Posterior vena cava (tissue), 2 donors: Measurements from ENCODE around the gene DNAJC16. TPM values are rescaled to one million over a fixed set of nuclear protein-coding genes. Genes with fewer than 3 reads are reported as not detected.

Experiments
- DNase-seq: peaks from one replicate; pipeline ENCODE4 v3.0.0-alpha.2; 2020; ENCODE audit warnings: low spot score
- intact Hi-C, 2 donors: fragments of 100-400 bp; cut with DNase I; formaldehyde crosslinking; loops; one replicate each; pipeline versions ENCODE4 v1.14.1 to v1.14.2; 2022 to 2023
- total RNA-seq, 2 donors: library from RNA; stranded (reverse); fragmentation: NEBNext Ultra II Directional; extraction: Animal tissue kit (Norgen Biotek cat#: 25700); gene quantifications; one replicate each; pipeline ENCODE4 v1.2.1, GENCODE V29; 2021
- donor health status: DM: yes; HTN: yes; CAD: no.
- donor health status: DM: yes; HTN: yes; CAD: no.

Gene DNAJC16
- total RNA-seq, 2 donors from 2014 or later: 12.4 to 14.2 TPM

DNA sequence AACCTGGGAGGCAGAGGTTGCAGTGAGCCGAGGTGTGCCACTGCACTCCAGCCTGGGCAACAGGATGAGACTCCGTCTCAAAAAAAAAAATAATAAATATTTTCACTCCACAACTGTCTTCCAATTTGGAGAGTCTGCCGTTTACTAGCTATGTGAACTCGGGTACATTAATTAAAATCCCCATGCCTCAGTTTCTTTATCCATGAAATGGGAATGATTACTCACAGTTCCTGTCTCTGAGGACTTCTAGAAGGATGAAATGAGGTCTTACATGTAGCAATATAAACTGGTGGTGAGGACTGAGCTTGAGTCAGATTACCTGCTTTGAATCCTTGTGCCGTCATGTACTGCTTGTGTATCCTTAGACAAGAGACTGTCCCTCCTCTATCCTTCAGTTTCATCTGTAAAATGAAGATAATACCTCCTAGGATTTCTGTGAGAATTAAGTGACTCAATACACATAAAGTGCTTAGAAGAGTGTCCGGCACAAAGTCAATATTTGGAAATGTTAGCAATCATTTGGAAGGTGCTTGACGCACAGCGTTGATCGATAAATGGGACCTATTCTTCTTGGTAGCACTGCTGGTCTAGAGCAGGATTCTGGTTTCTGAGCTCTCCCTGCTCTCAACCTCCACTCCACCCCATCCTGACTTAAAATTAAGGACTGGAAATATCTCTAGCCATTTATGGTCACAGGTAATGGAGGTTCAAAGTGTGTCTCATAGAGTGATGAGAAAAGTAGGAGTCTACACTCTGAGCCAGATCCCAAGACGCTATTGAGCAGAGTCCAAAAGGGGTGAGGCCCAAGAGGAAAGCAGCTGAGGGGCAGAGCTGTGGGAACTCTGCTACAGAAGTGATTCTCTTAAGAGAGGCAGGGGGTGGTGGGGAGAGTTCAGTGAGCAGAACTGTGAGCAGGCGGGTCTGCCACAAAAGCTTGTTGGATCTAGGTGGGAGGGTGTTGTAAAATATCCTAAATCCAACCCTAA, 79.0 kb downstream of the DNAJC16 start:
- intact Hi-C loops: no loop called here
- DNase-seq: no peak

- intact Hi-C loops: no loop called here
- no peak for DNase-seq
These were observed 83.0 kb downstream of the DNAJC16 start for GRCh38 chr1:15609631-15610030.

GRCh38 chr1:15610167-15610566, 83.5 kb downstream of the DNAJC16 start:
- no peak for DNase-seq
- intact Hi-C loops: no loop called here

- intact Hi-C loops: no loop called here
- no peak for DNase-seq
These were observed 89.9 kb downstream of the DNAJC16 start for GRCh38 chr1:15616373-15617172.

DNA sequence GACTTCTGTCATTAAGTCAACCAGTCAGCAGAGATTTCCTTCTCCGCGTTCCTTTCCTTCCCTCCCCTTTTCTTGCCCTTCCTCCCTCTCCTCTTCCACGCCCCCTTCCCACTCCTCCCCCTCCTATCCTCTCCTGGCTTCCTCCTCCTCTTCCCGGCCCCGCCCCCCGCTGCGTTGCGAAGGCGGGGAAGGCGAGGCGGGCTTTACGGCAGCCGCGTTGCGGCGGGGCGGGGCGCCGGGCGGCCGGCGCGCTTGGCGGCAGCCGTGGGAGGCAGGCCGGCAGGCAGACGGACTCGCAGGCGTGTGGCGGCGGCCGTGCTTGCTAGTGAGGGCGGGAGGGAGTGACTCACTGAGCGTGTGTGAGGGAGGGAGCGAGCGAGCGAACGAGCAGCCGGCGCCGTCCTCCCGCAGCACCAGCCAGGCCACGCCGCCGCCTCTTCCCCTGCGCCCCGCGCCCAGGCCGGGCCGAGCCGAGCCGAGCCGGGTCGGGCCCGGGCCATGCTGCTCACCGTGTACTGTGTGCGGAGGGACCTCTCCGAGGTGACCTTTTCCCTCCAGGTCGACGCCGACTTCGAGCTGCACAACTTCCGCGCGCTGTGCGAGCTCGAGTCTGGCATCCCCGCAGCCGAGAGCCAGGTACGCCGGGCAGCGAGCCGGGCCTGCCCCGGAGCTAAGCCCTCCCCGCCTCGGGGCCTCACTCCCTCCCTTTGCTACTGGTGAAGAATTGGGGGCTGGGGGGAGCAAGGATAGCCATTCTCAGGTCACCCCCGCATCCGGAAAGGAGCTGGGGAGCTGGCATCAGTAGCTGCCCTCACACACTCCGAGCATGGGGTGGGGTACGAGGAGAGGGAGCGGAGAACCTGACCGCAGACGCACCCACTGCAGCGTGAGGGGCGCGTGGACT, 90.8 kb downstream of the DNAJC16 start, which contains the start of gene DDI2:
TSS of gene DDI2 (plus strand) at position 286 of the 904 bp plus-strand sequence. CDS start at position 499, 213 bp downstream.
- intact Hi-C loops: no loop called here
- DNase-seq: peak; percentile 99

- no peak for DNase-seq
- intact Hi-C loops: no loop called here
These were observed 91.5 kb downstream of the DNAJC16 start for GRCh38 chr1:15618077-15618654.

- intact Hi-C loops: no loop called here
- no peak for DNase-seq
These were observed 92.2 kb downstream of the DNAJC16 start for GRCh38 chr1:15618655-15619525.

DNA sequence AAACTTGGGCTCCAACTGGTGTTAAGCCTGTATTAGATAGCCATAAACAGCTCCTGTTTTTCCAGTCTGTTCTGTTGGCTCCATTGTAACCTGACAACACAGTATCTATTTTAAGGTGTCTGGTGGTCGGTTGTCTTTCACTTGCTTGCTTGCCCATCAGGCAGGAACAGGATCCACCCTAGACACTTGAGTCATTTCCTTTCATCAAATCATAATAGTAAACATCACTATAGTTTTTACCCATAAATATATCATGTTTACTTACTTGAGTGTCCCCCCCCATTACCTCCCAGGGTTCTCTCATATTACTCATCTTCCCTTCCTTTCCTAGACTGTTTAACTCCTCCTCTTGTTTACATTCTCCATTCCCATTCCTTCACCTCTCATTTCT, 93.5 kb downstream of the DNAJC16 start:
- DNase-seq: no peak
- intact Hi-C loops: loop anchor here in 1 of 2 donors (10.0 kb wide), 1 partner anchor 55 kb away; no protein-coding TSS in a partner anchor

DNA sequence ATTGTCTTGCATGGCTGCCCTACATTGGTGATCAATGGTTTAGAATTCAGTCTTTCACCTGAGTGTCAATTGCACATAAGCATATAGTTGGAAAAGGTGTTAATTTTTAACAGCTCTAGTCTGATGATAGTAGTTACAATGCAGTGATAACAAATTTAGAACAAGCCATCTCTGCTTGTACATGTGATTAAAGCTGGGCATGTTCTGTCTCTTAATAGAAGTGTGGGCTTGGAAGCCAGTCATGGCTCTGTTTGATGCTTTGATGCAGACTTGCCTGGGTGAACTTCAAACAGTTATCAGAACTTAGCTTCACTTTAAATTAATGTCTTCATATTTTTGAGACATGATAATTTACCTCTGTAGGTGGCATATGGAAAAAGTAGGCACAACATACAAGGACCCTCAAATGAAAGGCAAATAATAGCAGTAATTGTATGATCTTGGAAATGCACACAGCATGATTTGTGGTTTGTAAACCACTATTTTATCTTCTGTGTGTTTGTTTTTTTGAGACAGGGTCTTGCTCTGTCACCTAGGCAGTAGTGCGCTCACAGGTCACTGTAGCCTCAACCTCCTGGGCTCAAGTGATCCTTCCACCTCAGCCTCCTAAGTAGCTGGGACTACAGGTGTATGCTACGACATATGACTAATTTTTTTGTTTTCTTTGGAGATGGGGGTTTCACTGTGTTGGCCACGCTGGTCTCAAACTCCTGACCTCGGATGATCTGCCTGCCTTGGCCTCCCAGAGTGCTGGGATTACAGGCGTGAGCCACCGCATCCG, 94.4 kb downstream of the DNAJC16 start:
- DNase-seq: no peak
- intact Hi-C loops: loop anchor here in 1 of 2 donors (10.0 kb wide), 1 partner anchor 54 kb away; no protein-coding TSS in a partner anchor

- DNase-seq: no peak
- intact Hi-C loops: loop anchor here in 1 of 2 donors (10.0 kb wide), 1 partner anchor 53 kb away; no protein-coding TSS in a partner anchor
These were observed 95.3 kb downstream of the DNAJC16 start for GRCh38 chr1:15621975-15622374.

- intact Hi-C loops: loop anchor here in 1 of 2 donors (10.0 kb wide), 1 partner anchor 52 kb away; no protein-coding TSS in a partner anchor
- no peak for DNase-seq
These were observed 96.2 kb downstream of the DNAJC16 start for GRCh38 chr1:15622712-15623373.

- DNase-seq: no peak
- intact Hi-C loops: loop anchor here in 1 of 2 donors (10.0 kb wide), 1 partner anchor 51 kb away; no protein-coding TSS in a partner anchor
These were observed 96.8 kb downstream of the DNAJC16 start for GRCh38 chr1:15623435-15623834.

DNA sequence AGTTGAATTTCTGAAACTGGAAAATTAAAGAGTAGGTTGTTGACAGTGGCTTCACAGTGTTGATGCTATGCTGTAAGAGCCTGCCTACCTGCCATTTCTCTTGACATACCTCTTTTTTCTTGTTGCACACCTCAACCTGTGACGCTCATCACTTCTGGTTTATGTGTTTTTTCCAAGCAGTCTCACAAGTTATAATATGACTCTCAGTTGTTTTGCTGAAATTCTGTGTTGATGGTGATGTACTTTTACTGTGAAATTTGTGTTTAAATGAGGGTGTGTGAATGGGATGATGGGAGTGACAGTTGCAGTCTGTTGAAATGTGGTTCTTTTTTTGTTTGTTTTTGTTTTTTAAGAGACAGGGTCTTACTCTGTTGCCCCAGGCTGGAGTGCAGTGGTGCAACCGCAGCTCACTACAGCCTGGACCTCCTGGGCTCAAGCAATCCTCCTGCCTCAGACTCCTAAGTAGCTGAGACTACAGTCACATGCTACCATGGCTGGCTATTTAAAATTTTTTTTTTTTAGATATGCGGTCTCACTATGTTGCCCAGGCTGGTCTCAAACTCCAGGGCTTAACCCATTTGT, 97.6 kb downstream of the DNAJC16 start:
- no peak for DNase-seq
- intact Hi-C loops: loop anchor here in 1 of 2 donors (10.0 kb wide), 1 partner anchor 51 kb away; no protein-coding TSS in a partner anchor

- intact Hi-C loops: loop anchor here in 1 of 2 donors (10.0 kb wide), 1 partner anchor 50 kb away; no protein-coding TSS in a partner anchor
- DNase-seq: no peak
These were observed 98.6 kb downstream of the DNAJC16 start for GRCh38 chr1:15625056-15625917.
